Measurements from ENCODE around the gene WT1.
"Not testable (repeated sequence)": the region's sequence is repeated elsewhere in the genome, so short reads cannot be mapped to it uniquely, and the experiment has no call there.

The WT1 gene

GRCh38 chr11:32435511-32435941, at the start of gene WT1:
Gene WT1, minus strand, starts transcription at chr11:32435539.
- DNase-seq (ENCODE audit: low read depth): no peak

GRCh38 chr11:32479291-32479690, 44.0 kb upstream of the WT1 start:
- DNase-seq (ENCODE audit: low read depth): no peak

GRCh38 chr11:32478277-32478731, 43.0 kb upstream of the WT1 start:
- DNase-seq (ENCODE audit: low read depth): no peak

- no peak for DNase-seq (ENCODE audit: low read depth)
Measured at GRCh38 chr11:32473282-32473909, 38.1 kb upstream of the WT1 start.

GRCh38 chr11:32472226-32472625, 36.9 kb upstream of the WT1 start:
- no peak for DNase-seq (ENCODE audit: low read depth)

- not testable (repeated sequence) for DNase-seq (ENCODE audit: low read depth)
Measured at GRCh38 chr11:32471544-32471943, 36.2 kb upstream of the WT1 start.

GRCh38 chr11:32469791-32470190, 34.5 kb upstream of the WT1 start:
- DNase-seq (ENCODE audit: low read depth): no peak

GRCh38 chr11:32466279-32466915, 31.1 kb upstream of the WT1 start:
- DNase-seq (ENCODE audit: low read depth): no peak

- DNase-seq (ENCODE audit: low read depth): no peak
Measured at GRCh38 chr11:32464078-32464477, 28.7 kb upstream of the WT1 start.

GRCh38 chr11:32462011-32462690, 26.8 kb upstream of the WT1 start:
- no peak for DNase-seq (ENCODE audit: low read depth)

GRCh38 chr11:32456864-32457263, 21.5 kb upstream of the WT1 start:
- no peak for DNase-seq (ENCODE audit: low read depth)

- DNase-seq (ENCODE audit: low read depth): no peak
Measured at GRCh38 chr11:32454993-32455392, 19.7 kb upstream of the WT1 start.

GRCh38 chr11:32451808-32452207, 16.5 kb upstream of the WT1 start:
- DNase-seq (ENCODE audit: low read depth): no peak

- no peak for DNase-seq (ENCODE audit: low read depth)
Measured at GRCh38 chr11:32450372-32450771, 15.0 kb upstream of the WT1 start.

- DNase-seq (ENCODE audit: low read depth): no peak
Measured at GRCh38 chr11:32448232-32448631, 12.9 kb upstream of the WT1 start.

- no peak for DNase-seq (ENCODE audit: low read depth)
Measured at GRCh38 chr11:32447252-32447651, 11.9 kb upstream of the WT1 start.

- DNase-seq (ENCODE audit: low read depth): no peak
Measured at GRCh38 chr11:32446227-32446626, 10.9 kb upstream of the WT1 start.

- DNase-seq (ENCODE audit: low read depth): no peak
Measured at GRCh38 chr11:32444186-32444585, 8.8 kb upstream of the WT1 start.

GRCh38 chr11:32440916-32441315, 5.6 kb upstream of the WT1 start:
- DNase-seq (ENCODE audit: low read depth): no peak

- no peak for DNase-seq (ENCODE audit: low read depth)
Measured at GRCh38 chr11:32440312-32440908, 5.1 kb upstream of the WT1 start.

- no peak for DNase-seq (ENCODE audit: low read depth)
Measured at GRCh38 chr11:32439501-32440210, 4.3 kb upstream of the WT1 start.

GRCh38 chr11:32438866-32439489, 3.6 kb upstream of the WT1 start:
- DNase-seq (ENCODE audit: low read depth): no peak

All from activated T-cell treated with anti-CD3 and anti-CD28 coated beads for 48 hours (primary cell).